GM23338 (cell line): Measurements from ENCODE around the gene ARAP1. TPM values are rescaled to one million over a fixed set of nuclear protein-coding genes. Genes with fewer than 3 reads are reported as not detected.

Source experiments
- ATAC-seq: fragments of 200-7000 bp; cut with Tn5 transposase; 3 replicates; pipeline ENCODE4 v1.9.1; 2020
- DNase-seq: peaks from one replicate; pipeline ENCODE4 v3.0.0-alpha.2; 2015; ENCODE audit warnings: low spot score
- H2AFZ ChIP-seq: fragments of 200-600 bp; sonication (generic); 2 replicates; pipeline ENCODE4 v1.8.0; 2016; ENCODE audit warnings: antibody characterized with exemption, mild to moderate bottlenecking, moderate library complexity
- H3F3A ChIP-seq: fragments of 200-600 bp; sonication (generic); replicated peaks from 2 replicates; pipeline ENCODE4 v1.8.0; 2017; ENCODE audit warnings: antibody characterized with exemption, mixed run types, low read depth
- H3K27ac ChIP-seq: fragments of 200-600 bp; sonication (generic); 2 replicates; pipeline ENCODE4 v1.6.1; 2016; ENCODE audit warnings: low read depth
- H3K27me3 ChIP-seq: fragments of 200-600 bp; sonication (generic); 2 replicates; pipeline ENCODE4 v1.8.0; 2016; ENCODE audit warnings: mild to moderate bottlenecking, mixed run types, moderate library complexity; ENCODE audit not compliant: insufficient read depth
- H3K36me3 ChIP-seq: fragments of 200-600 bp; sonication (generic); 2 replicates; pipeline ENCODE4 v1.8.0; 2016; ENCODE audit warnings: mild to moderate bottlenecking; ENCODE audit not compliant: insufficient read depth
- H3K4me1 ChIP-seq: fragments of 200-600 bp; sonication (generic); 2 replicates; pipeline ENCODE4 v1.8.0; 2016; ENCODE audit warnings: mild to moderate bottlenecking, moderate library complexity; ENCODE audit not compliant: insufficient read depth
- H3K4me2 ChIP-seq: fragments of 200-600 bp; sonication (generic); 2 replicates; pipeline ENCODE4 v1.7.1; 2017; ENCODE audit warnings: mixed run types
- H3K4me3 ChIP-seq: fragments of 200-600 bp; sonication (generic); 2 replicates; pipeline ENCODE4 v1.6.1; 2016; ENCODE audit warnings: mixed run types
- H3K79me2 ChIP-seq: fragments of 200-600 bp; sonication (generic); replicated peaks from 2 replicates; pipeline ENCODE4 v1.8.0; 2017; ENCODE audit warnings: mild to moderate bottlenecking; ENCODE audit not compliant: insufficient read depth
- H3K9me2 ChIP-seq: fragments of 200-600 bp; sonication (generic); 2 replicates; pipeline ENCODE4 v1.8.0; 2017; ENCODE audit not compliant: insufficient read depth
- H4K20me1 ChIP-seq: fragments of 200-600 bp; sonication (generic); replicated peaks from 2 replicates; pipeline ENCODE4 v1.8.0; 2017; ENCODE audit warnings: mild to moderate bottlenecking; ENCODE audit not compliant: insufficient read depth
- H3K27ac Mint-ChIP-seq: 2 replicates; pipeline ENCODE4 v1.8.0; 2020; ENCODE audit warnings: inconsistent platforms, mild to moderate bottlenecking, moderate library complexity, mixed read lengths
- H3K27me3 Mint-ChIP-seq: 3 replicates; pipeline ENCODE4 v1.8.0; 2022; ENCODE audit warnings: low read depth, mild to moderate bottlenecking, moderate library complexity, mixed read lengths, inconsistent platforms; ENCODE audit not compliant: insufficient read depth, poor library complexity
- H3K36me3 Mint-ChIP-seq: 3 replicates; pipeline ENCODE4 v1.8.0; 2021; ENCODE audit warnings: low read depth, mild to moderate bottlenecking, inconsistent platforms, moderate library complexity, mixed read lengths
- H3K4me1 Mint-ChIP-seq: 3 replicates; pipeline ENCODE4 v1.8.0; 2020; ENCODE audit warnings: mild to moderate bottlenecking, inconsistent platforms, mixed read lengths
- H3K4me3 Mint-ChIP-seq: 3 replicates; pipeline ENCODE4 v1.8.0; 2021; ENCODE audit warnings: moderate library complexity, mild to moderate bottlenecking, inconsistent platforms, mixed read lengths
- H3K9me3 Mint-ChIP-seq: 3 replicates; pipeline ENCODE4 v1.8.0; 2020; ENCODE audit warnings: moderate library complexity, mild to moderate bottlenecking, inconsistent platforms, mixed read lengths
- CREB1 ChIP-seq: fragments of 250-450 bp; sonication (Bioruptor Pico); IDR thresholded peaks from 2 replicates; pipeline ENCODE4 v1.5.0; 2020; ENCODE audit warnings: low read depth, mild to moderate bottlenecking, moderate library complexity
- CTCF ChIP-seq, 2 experiments: fragments of 200-600 bp in 1 of 2; sonication (generic) in 1 of 2; conservative IDR thresholded peaks; 2 replicates each; pipeline versions ENCODE4 v1.5.1 to v1.6.1; 2016 to 2017; ENCODE audit warnings: antibody characterized with exemption in 2 of 2, low read depth in 2 of 2, mild to moderate bottlenecking in 2 of 2, moderate library complexity in 1 of 2
- ETS1 ChIP-seq: IDR thresholded peaks from 2 replicates; pipeline ENCODE4 v1.6.1; 2016; ENCODE audit warnings: antibody characterized with exemption
- EZH2 ChIP-seq: fragments of 200-600 bp; sonication (generic); IDR thresholded peaks from one replicate; pipeline ENCODE4 v1.8.0; 2017; ENCODE audit warnings: antibody characterized with exemption, mild to moderate bottlenecking, low read depth; ENCODE audit not compliant: unreplicated experiment
- EZH2phosphoT487 ChIP-seq: fragments of 200-600 bp; sonication (generic); IDR thresholded peaks from one replicate; pipeline ENCODE4 v1.8.1; 2018; ENCODE audit warnings: antibody characterized with exemption; ENCODE audit not compliant: unreplicated experiment
- JUNB ChIP-seq: IDR thresholded peaks from one replicate; pipeline ENCODE4 v1.6.1; 2016; ENCODE audit warnings: antibody characterized with exemption; ENCODE audit not compliant: unreplicated experiment
- NANOG ChIP-seq: IDR thresholded peaks from 2 replicates; pipeline ENCODE4 v1.6.1; 2016; ENCODE audit warnings: antibody characterized with exemption, borderline replicate concordance
- POLR2AphosphoS5 ChIP-seq: IDR thresholded peaks from 2 replicates; pipeline ENCODE4 v1.6.1; 2016; ENCODE audit warnings: antibody characterized with exemption, low read depth
- REST ChIP-seq: IDR thresholded peaks from one replicate; pipeline ENCODE4 v1.6.1; 2018; ENCODE audit warnings: antibody characterized with exemption; ENCODE audit not compliant: unreplicated experiment
- STAT1 ChIP-seq: IDR thresholded peaks from one replicate; pipeline ENCODE4 v1.6.1; 2016; ENCODE audit warnings: antibody characterized with exemption; ENCODE audit not compliant: unreplicated experiment
- ZNF114 ChIP-seq: fragments of 250-450 bp; sonication (Bioruptor Pico); IDR thresholded peaks from 2 replicates; pipeline ENCODE4 v1.5.0; 2020; ENCODE audit warnings: mild to moderate bottlenecking, moderate library complexity
- ZNF331 ChIP-seq: fragments of 250-450 bp; sonication (Bioruptor Pico); IDR thresholded peaks from 2 replicates; pipeline ENCODE4 v1.5.0; 2020; ENCODE audit warnings: low read depth, mild to moderate bottlenecking, moderate library complexity
- ZNF462 ChIP-seq: fragments of 250-450 bp; sonication (Bioruptor Pico); IDR thresholded peaks from 2 replicates; pipeline ENCODE4 v1.5.0; 2020; ENCODE audit warnings: mild to moderate bottlenecking, moderate library complexity
- polyA plus RNA-seq: library from polyadenylated mRNA; unstranded; fragments of >200 nt; fragmentation: Nextera tagmentation; extraction: Ambion mirVana; gene quantifications from 2 replicates; pipeline ENCODE4 v1.2.1, GENCODE V29; 2016
- total RNA-seq: library from RNA; depleted of rRNA; stranded (reverse); fragments of >200 nt; shearing (Covaris generic); gene quantifications from 2 replicates; pipeline ENCODE4 v1.2.3, GENCODE V29; 2014

Gene ARAP1
- total and polyA plus RNA-seq, 2 experiments from 2014 or later: 24.5 to 116 TPM

- peaks cover 13% of the 10 kb centered on the region for H3K27me3 Mint-ChIP-seq
- Histone ChIP-seq H2AFZ (no peak overlapping the region), H3K4me3 (no peak overlapping the region), H3K27ac (no peak overlapping the region), H3K4me1 (no peaks in the 10 kb centered on the region; the same call in 1 of the 2 replicates), H4K20me1 (peaks cover 20% of the 10 kb centered on the region), H3K79me2 (peaks cover 60% of the 10 kb centered on the region), H3K4me2 (no peak overlapping the region), H3K27me3 (no peaks in the 10 kb centered on the region), H3F3A (no peaks in the 10 kb centered on the region), H3K36me3 (no peaks in the 10 kb centered on the region), H3K9me2 (no peaks in the 10 kb centered on the region)
- H3K9me3 Mint-ChIP-seq: no peaks in the 10 kb centered on the region; the same call in 2 of the 3 replicates
- peaks cover 22% of the 10 kb centered on the region for H3K4me1 Mint-ChIP-seq
- H3K27ac Mint-ChIP-seq: no peak overlapping the region
- H3K36me3 Mint-ChIP-seq: peaks cover 6% of the 10 kb centered on the region; the same call in 2 of the 3 replicates
- DNase-seq (no peak), ATAC-seq (no peak)
- H3K4me3 Mint-ChIP-seq: no peak overlapping the region
- TF ChIP-seq CREB1 (CRISPR knock-in tag) (no peak), REST (no peak), ZNF114 (CRISPR knock-in tag) (no peak), CTCF (conservative IDR thresholded peaks at IDR 0.05; ENCODE audit: low read depth in 2 of 2) (no peak), STAT1 (no peak), ETS1 (no peak), EZH2phosphoT487 (no peak), EZH2 (no peak), NANOG (no peak), JUNB (no peak), POLR2AphosphoS5 (no peak), ZNF331 (CRISPR knock-in tag) (no peak), ZNF462 (CRISPR knock-in tag) (no peak)
Observed at GRCh38 chr11:72723508-72723907, 28.7 kb downstream of the ARAP1 start.
